HepG2 (cell line): ENCODE results near the gene BFAR. TPM values are rescaled to one million over a fixed set of nuclear protein-coding genes. Genes with fewer than 3 reads are reported as not detected.

Experiments
- AHR ChIP-seq: IDR thresholded peaks from 2 replicates; pipeline ENCODE4 v1.6.1; 2018; ENCODE audit warnings: missing genetic modification reagents, missing compliant biosample characterization
- ATAD3A ChIP-seq: sonication (generic); formaldehyde crosslinking; IDR thresholded peaks from 2 replicates; pipeline ENCODE4 v1.4.0; 2020; ENCODE audit warnings: missing genetic modification reagents
- CREBL2 ChIP-seq: sonication (generic); formaldehyde crosslinking; IDR thresholded peaks from 2 replicates; pipeline ENCODE4 v1.8.1; 2023; ENCODE audit warnings: missing genetic modification reagents, mild to moderate bottlenecking, borderline replicate concordance
- DRAP1 ChIP-seq: IDR thresholded peaks from 2 replicates; pipeline ENCODE4 v1.6.1; 2016; ENCODE audit warnings: missing genetic modification reagents, missing compliant biosample characterization
- ESRRA ChIP-seq: sonication (generic); formaldehyde crosslinking; IDR thresholded peaks from 2 replicates; pipeline ENCODE4 v1.5.1; 2020; ENCODE audit warnings: mild to moderate bottlenecking, low read depth, missing genetic modification reagents
- EZH2 ChIP-seq: conservative IDR thresholded peaks from 2 replicates; pipeline ENCODE4 v1.6.1; 2012; ENCODE audit warnings: mild to moderate bottlenecking, low read depth, low read length, moderate library complexity
- ISX ChIP-seq: sonication (generic); formaldehyde crosslinking; conservative IDR thresholded peaks from 2 replicates; pipeline ENCODE4 v1.5.0; 2020; ENCODE audit warnings: missing genetic modification reagents
- KIAA2018 ChIP-seq: sonication (generic); formaldehyde crosslinking; IDR thresholded peaks from 2 replicates; pipeline ENCODE4 v1.5.0; 2020; ENCODE audit warnings: mild to moderate bottlenecking, missing genetic modification reagents, borderline replicate concordance
- MEIS2 ChIP-seq: sonication (generic); formaldehyde crosslinking; IDR thresholded peaks from 2 replicates; pipeline ENCODE4 v1.9.0; 2021; ENCODE audit warnings: mild to moderate bottlenecking, missing genetic modification reagents
- NFE2L1 ChIP-seq: sonication (generic); formaldehyde crosslinking; IDR thresholded peaks from 2 replicates; pipeline ENCODE4 v1.4.0; 2020; ENCODE audit warnings: missing genetic modification reagents, mild to moderate bottlenecking, borderline replicate concordance
- PAWR ChIP-seq: sonication (generic); formaldehyde crosslinking; IDR thresholded peaks from 2 replicates; pipeline ENCODE4 v1.4.0; 2020; ENCODE audit warnings: missing genetic modification reagents, mild to moderate bottlenecking, borderline replicate concordance
- PHF8 ChIP-seq: sonication (generic); formaldehyde crosslinking; IDR thresholded peaks from 2 replicates; pipeline ENCODE4 v1.5.0; 2020; ENCODE audit warnings: missing genetic modification reagents
- REL ChIP-seq: sonication (generic); formaldehyde crosslinking; conservative IDR thresholded peaks from 2 replicates; pipeline ENCODE4 v1.8.0; 2022; ENCODE audit warnings: mild to moderate bottlenecking, missing genetic modification reagents, moderate library complexity
- ZBTB34 ChIP-seq: sonication (generic); formaldehyde crosslinking; IDR thresholded peaks from 2 replicates; pipeline ENCODE4 v1.8.0; 2022; ENCODE audit warnings: mild to moderate bottlenecking, missing genetic modification reagents
- ZNF329 ChIP-seq: sonication (generic); formaldehyde crosslinking; IDR thresholded peaks from 2 replicates; pipeline ENCODE4 v1.9.0; 2021; ENCODE audit warnings: low read depth, mild to moderate bottlenecking, missing genetic modification reagents
- ZNF484 ChIP-seq: sonication (generic); formaldehyde crosslinking; IDR thresholded peaks from 2 replicates; pipeline ENCODE4 v1.5.1; 2020; ENCODE audit warnings: mild to moderate bottlenecking, low read depth, missing genetic modification reagents, borderline replicate concordance
- ZNF629 ChIP-seq: sonication (generic); formaldehyde crosslinking; conservative IDR thresholded peaks from 2 replicates; pipeline ENCODE4 v1.5.0; 2020; ENCODE audit warnings: missing genetic modification reagents
- ZNF703 ChIP-seq: sonication (generic); formaldehyde crosslinking; IDR thresholded peaks from 2 replicates; pipeline ENCODE4 v1.5.1; 2020; ENCODE audit warnings: missing genetic modification reagents, mild to moderate bottlenecking, moderate library complexity, borderline replicate concordance
- ZNF777 ChIP-seq: sonication (generic); formaldehyde crosslinking; IDR thresholded peaks from 2 replicates; pipeline ENCODE4 v1.4.0; 2020; ENCODE audit warnings: missing genetic modification reagents
- polyA plus RNA-seq, 8 experiments: library from polyadenylated mRNA; depleted of rRNA in 3 of 8; stranded (reverse) in 7 of 8; unstranded in 1 of 8; fragments of >200 nt; fragmentation: Illumina TruSeq in 4 of 8; extraction: Trizol in 4 of 8; gene quantifications; 2 replicates each; pipeline versions ENCODE4 v1.2.1 to v1.2.3, GENCODE V29; 2011 to 2016; ENCODE audit warnings: low read depth in 4 of 8, missing spikeins in 1 of 8, mixed read lengths in 1 of 8; ENCODE audit not compliant: insufficient read depth in 1 of 8
- total RNA-seq, 5 experiments: library from RNA; depleted of rRNA; stranded (reverse); fragments of >200 nt; fragmentation: Illumina TruSeq; extraction: Trizol; gene quantifications; 2 replicates each; pipeline ENCODE4 v1.2.3, GENCODE V29; 2016; ENCODE audit warnings: low read depth in 1 of 5

BFAR gene
- total and polyA plus RNA-seq, 2 of the 13 experiments (the other 11 are each of a cell fraction or from before 2014, with no cell fraction given): 96.9 to 120 TPM

GRCh38 chr16:14632693-14633569, at the start of gene BFAR (continued):
- TF ChIP-seq DRAP1 (CRISPR knock-in tag): peak; percentile 99
- peak; percentile 53; the same call in 1 of the 2 replicates for TF ChIP-seq ZNF329 (CRISPR knock-in tag)
- no peak for TF ChIP-seq NFE2L1 (CRISPR knock-in tag)
- TF ChIP-seq ZNF777 (CRISPR knock-in tag): peak; percentile 79
- TF ChIP-seq ESRRA (CRISPR knock-in tag): no peak; the same call in 1 of the 2 replicates
- peak; percentile 74; the same call in 1 of the 2 replicates for TF ChIP-seq REL (CRISPR knock-in tag)
- TF ChIP-seq PAWR (CRISPR knock-in tag): no peak
- TF ChIP-seq CREBL2 (CRISPR knock-in tag): peak; percentile 71; the same call in 1 of the 2 replicates
- no peak; the same call in 1 of the 2 replicates for TF ChIP-seq ZNF703 (CRISPR knock-in tag)
- no peak for TF ChIP-seq ATAD3A (CRISPR knock-in tag)
- TF ChIP-seq AHR (CRISPR knock-in tag): peak; percentile 93
- TF ChIP-seq ZBTB34 (CRISPR knock-in tag): peak; percentile 18; the same call in 1 of the 2 replicates
- TF ChIP-seq ZNF484 (CRISPR knock-in tag): no peak
- TF ChIP-seq ISX (CRISPR knock-in tag): no peak
- no peak for TF ChIP-seq ZNF629 (CRISPR knock-in tag)
- TF ChIP-seq PHF8 (CRISPR knock-in tag): peak; percentile 97
- TF ChIP-seq KIAA2018: 0 out of 2 replicates have a peak, but pooled peaks have one; percentile 32
- TF ChIP-seq EZH2: no peak
- TF ChIP-seq MEIS2 (CRISPR knock-in tag): peak; percentile 67; the same call in 1 of the 2 replicates
